GM12874 (cell line): ENCODE data around the gene TADA2A.
A peak's percentile ranks its signal among the peaks of the same experiment; 100 is the strongest.

ENCODE experiments used
- TF ChIP-seq, protein P1 (sequence below): IDR thresholded peaks from 2 replicates; pipeline ENCODE4 v1.5.1; 2011; ENCODE audit warnings: low read depth, mild to moderate bottlenecking, control low read depth, low read length, moderate library complexity; ENCODE audit not compliant: insufficient read depth

TADA2A gene

DNA sequence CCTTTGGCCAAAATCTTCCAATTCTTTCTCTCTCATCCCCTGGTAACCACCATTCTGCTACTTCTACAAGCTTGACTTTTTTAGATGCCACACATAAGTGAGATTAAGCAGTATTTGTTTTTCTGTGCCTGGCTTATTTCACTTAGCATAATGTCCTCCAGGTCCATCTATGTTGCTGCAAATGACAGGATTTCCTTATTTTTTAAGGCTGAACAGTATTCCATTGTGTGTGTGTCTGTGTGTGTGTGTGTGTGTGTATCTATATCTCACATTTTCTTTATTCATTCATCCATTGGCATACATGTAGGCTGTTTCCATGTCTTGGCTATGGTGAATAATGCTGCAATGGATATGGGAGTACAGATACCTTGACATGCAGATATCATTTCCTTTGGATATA is 6.2 kb upstream of the TADA2A start:
- TF ChIP-seq, protein P1, sequence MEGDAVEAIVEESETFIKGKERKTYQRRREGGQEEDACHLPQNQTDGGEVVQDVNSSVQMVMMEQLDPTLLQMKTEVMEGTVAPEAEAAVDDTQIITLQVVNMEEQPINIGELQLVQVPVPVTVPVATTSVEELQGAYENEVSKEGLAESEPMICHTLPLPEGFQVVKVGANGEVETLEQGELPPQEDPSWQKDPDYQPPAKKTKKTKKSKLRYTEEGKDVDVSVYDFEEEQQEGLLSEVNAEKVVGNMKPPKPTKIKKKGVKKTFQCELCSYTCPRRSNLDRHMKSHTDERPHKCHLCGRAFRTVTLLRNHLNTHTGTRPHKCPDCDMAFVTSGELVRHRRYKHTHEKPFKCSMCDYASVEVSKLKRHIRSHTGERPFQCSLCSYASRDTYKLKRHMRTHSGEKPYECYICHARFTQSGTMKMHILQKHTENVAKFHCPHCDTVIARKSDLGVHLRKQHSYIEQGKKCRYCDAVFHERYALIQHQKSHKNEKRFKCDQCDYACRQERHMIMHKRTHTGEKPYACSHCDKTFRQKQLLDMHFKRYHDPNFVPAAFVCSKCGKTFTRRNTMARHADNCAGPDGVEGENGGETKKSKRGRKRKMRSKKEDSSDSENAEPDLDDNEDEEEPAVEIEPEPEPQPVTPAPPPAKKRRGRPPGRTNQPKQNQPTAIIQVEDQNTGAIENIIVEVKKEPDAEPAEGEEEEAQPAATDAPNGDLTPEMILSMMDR, result no peak

DNA sequence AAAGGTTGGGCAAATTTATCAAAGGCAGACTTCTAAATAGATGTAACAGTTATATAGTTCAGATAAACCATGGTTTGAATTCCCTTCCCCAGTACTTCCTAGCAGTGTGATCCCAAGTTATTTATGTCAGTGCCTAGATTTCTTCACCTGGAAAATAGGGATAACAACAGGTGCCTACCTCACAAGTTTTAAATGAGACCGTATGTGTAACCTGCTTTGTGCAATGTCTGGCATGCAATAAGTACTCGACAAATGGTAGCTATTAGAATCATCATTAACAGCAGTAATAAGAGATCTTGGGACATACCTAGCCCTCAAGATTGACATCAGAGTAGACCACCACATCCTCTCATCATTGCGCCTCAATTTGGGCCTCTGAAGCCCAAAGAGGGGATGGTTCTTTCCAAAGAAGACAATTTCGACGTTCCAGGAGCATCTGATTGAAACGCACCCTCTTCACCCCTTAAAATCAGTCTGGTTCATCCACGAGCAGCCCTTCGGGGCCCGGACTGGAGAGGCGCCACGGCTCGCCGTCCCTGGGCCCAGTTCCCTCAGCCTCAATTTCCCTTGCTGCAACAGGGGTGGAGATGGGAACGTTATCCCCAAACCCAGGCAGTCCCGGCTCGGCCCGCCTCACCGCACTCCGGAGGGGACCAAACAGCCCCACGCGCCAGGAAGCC is 591 bp upstream of the TADA2A start:
- TF ChIP-seq, protein P1, result no peak

DNA sequence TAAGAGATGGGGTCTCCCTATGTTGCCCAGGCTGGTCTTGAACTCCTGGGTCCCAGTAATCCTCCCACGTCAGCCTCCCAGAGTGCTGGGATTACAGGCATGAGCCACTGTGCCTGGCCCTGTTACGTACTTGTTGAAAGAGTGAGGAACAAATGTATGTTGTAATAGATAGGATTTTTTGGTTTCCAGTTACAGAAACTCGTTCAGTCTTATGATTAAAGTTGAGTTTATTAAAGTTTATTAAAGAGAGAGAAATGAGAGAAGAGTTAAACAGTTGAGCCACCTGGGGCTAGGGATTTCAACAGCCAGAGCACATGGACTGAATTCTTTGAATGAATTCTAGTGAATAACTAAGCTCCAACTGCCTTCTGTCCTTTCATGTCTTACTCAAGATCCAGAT is 3.7 kb downstream of the TADA2A start:
- TF ChIP-seq, protein P1, result no peak

DNA sequence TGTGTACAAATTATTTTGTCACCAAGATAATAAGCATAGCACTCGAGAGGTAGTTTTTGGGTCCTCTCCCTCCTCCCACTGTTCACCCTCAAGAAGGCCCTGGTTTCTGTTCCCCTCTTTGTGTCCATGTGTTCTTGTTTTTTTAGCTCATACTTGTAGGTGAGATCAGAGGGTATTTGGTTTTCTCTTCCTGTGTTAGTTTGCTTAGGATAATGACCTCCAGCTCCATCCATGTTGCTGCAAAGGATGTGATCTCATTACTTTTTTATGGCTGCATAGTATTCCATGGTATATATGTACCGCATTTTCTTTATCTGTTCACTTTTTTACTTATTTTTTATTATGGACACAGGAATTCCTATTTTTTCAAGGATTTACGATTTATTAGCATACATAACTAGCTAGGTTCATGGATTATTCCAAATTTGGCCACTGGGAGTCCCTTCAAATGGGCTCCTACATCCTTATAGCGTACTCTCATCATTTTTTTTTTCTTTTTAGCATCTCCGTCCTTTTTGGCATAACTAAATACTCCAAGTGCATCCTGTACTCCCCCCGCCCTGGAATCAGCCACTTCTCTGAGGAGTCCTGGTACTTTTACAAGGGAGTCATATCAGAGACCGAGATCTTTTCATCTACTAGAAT is 7.3 kb downstream of the TADA2A start:
- TF ChIP-seq, protein P1, result 0 out of 2 replicates have a peak, but pooled peaks have one; percentile 4

DNA sequence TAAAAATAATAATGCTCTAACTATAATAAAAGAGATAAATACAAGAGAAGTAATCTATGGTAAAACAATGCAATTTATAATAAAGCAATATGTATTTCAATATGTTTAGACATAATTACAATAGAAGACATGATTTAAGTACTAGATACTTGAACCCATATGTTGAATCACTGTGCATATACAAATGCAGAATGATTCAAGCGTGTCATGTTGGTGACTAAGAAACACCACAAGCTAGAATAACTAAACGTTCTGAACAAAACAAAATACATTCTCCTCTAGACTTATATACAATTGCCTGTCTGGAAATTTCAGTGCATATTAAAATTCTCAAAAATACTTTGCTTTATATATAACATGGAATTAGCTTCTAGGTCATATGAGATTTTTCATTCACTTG is 11.2 kb downstream of the TADA2A start:
- TF ChIP-seq, protein P1, result no peak

DNA sequence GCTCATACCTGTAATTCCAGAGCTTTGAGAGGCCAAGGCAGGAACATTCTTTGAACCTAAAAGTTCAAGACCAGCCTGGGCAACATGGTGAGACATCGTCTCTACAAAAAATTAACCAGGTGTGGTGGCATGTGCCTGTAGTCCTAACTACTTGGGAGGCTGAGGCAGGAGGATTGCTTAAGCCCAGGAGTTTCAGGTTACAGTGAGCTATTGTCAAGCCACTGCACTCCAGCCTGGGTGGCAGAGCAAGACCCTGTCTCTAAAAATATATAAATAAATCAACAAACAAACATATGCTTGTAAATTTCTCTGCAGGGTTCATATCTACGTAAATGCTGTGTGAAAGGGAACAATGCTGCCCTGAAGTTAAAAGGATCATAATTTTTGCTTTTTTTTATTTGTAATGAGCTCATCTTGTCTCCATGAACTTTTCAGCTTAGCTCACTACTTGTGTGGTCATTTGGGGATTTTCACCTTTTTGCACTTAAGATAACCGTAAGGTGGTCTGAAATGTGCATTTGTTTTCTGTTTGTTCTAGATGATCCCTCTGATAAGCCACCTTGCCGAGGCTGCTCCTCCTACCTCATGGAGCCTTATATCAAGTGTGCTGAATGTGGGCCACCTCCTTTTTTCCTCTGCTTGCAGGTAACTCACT is 16.4 kb downstream of the TADA2A start:
- TF ChIP-seq, protein P1, result no peak

DNA sequence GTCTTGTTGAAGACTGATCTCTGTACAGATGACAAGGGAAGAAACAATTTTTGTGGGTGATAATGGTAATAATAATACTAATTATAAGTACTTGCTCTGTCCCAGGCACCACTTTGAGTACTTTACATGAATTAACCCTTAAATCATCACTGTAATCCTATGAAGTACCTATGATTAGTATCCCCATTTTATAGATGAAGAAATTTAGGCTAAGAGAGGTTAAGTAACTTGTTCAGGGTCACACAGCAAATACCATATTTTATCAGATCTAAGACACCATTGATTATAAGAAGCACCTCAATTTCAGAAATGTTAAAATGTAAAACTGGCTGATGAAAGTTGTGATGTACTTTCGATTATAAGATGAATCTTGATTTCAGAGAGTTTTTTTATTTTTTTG is 18.6 kb downstream of the TADA2A start:
- TF ChIP-seq, protein P1, result no peak
